NCI-H2081 treated with DMSO at 0.1 percent for 48 hours (cell line): Measurements from ENCODE around the gene NTS.
A peak's percentile ranks its signal among the peaks of the same experiment; 100 is the strongest.

Source experiments
- DNase-seq: peaks from one replicate; lab custom pipeline; 2025; lab: John Stamatoyannopoulos, UW

Gene NTS

DNA sequence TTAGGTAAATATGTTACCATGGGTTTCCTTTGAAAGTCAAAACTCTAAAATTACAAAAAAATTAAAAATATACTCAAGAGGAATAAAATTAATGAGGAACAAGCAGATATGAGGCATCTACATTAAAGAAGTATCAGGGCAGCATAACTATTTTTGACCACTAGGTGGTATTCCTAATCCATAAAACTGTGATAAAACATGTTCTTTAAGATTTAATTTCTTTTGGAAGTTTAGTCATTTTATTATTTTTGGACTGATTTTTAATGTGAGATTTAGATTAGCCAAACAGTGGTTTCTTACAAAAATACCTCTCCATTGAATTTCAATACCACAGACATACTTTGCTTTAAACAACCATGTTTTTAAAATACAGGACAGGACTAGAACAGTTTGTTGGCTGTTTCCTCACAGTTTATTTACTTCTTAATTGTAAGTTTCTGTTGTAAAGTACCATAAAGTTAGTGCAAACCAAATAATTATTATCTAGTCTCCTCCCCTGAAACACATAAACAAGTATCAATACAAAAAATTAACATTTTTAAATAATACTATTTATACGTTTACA is 49.8 kb downstream of the NTS start:
- peak; percentile 34 for DNase-seq

DNA sequence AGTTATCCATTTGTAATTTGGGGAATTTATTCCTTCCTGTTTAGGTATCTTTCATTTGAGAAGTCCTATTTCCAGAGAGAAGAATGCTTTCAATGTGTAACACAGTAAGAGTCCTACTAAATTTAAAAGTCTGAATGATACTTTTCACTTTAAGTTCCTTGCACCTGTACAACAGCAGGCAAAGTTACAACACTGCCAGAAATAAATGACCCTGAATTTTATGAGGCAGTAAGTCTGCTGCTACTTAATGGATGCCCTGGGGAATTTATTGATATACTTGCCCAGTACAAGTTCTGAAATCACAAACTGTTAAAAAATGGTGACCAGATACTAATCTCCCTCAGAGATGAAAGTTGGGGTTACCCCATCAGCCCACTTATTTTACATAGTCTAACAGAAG is 53.1 kb downstream of the NTS start:
- no peak for DNase-seq
